Lung (tissue), 12 donors: Measurements from ENCODE around the gene GFOD1. TPM values are rescaled to one million over a fixed set of nuclear protein-coding genes. Genes with fewer than 3 reads are reported as not detected.

Experiments used
- ATAC-seq: fragments of 200-7000 bp; cut with Tn5 transposase; one replicate; pipeline ENCODE4 v1.9.1; 2020; ENCODE audit warnings: moderate number of reproducible peaks; ENCODE audit not compliant: insufficient read depth, low FRiP score
- DNase-seq, 3 donors: peaks; one replicate each; pipeline ENCODE4 v3.0.0-alpha.2; 2013 to 2017
- H3K27ac ChIP-seq, 2 donors: one replicate each; pipeline ENCODE4 v1.5.1; 2013; ENCODE audit warnings: mild to moderate bottlenecking in 2 of 2, moderate library complexity in 2 of 2, control low read depth in 1 of 2, inconsistent platforms in 1 of 2, low read depth in 1 of 2, low read length in 1 of 2
- H3K27me3 ChIP-seq, 3 donors: one replicate each; pipeline ENCODE4 v1.5.1; 2013; ENCODE audit warnings: low read length in 2 of 3; ENCODE audit not compliant: control insufficient read depth in 3 of 3, insufficient read depth in 3 of 3
- H3K36me3 ChIP-seq, 4 donors: one replicate each; pipeline ENCODE4 v1.5.1; 2013; ENCODE audit warnings: low read length in 4 of 4, mild to moderate bottlenecking in 1 of 4, moderate library complexity in 1 of 4; ENCODE audit not compliant: control insufficient read depth in 4 of 4, insufficient read depth in 4 of 4
- H3K4me1 ChIP-seq, 5 donors: one replicate each; pipeline ENCODE4 v1.5.1; 2013; ENCODE audit warnings: low read length in 5 of 5, mild to moderate bottlenecking in 2 of 5, moderate library complexity in 1 of 5; ENCODE audit not compliant: control insufficient read depth in 5 of 5, insufficient read depth in 5 of 5
- H3K4me3 ChIP-seq: one replicate; pipeline ENCODE4 v1.5.1; 2013; ENCODE audit warnings: mild to moderate bottlenecking, control low read depth, moderate library complexity
- H3K9ac ChIP-seq, 2 donors: one replicate each; pipeline ENCODE4 v1.5.1; 2013; ENCODE audit warnings: low read length in 2 of 2, control low read depth in 1 of 2; ENCODE audit not compliant: insufficient read depth in 1 of 2
- H3K9me3 ChIP-seq, 4 donors: one replicate each; pipeline ENCODE4 v1.5.1; 2013; ENCODE audit warnings: low read length in 3 of 4, mild to moderate bottlenecking in 1 of 4, moderate library complexity in 1 of 4; ENCODE audit not compliant: control insufficient read depth in 4 of 4, insufficient read depth in 3 of 4
- WGBS, 2 donors: extraction: QIAGEN DNeasy Blood & Tissue Kit; methylation state at CpG; one replicate each; pipeline ENCODE4 v1.1.7; 2013; 5-methylcytosine and 5-hydroxymethylcytosine counted together
- polyA plus RNA-seq, 2 donors: library from polyadenylated mRNA; stranded (reverse); fragments of 200-250 nt; gene quantifications; one replicate each; pipeline ENCODE4 v1.2.1, GENCODE V29; 2013
- total RNA-seq, 2 donors: library from RNA; depleted of rRNA in 1 of 2; stranded (reverse); fragments of >200 nt in 1 of 2; gene quantifications; one replicate each; pipeline ENCODE4 v1.2.1, GENCODE V29; 2014 to 2021
- TF ChIP-seq, protein P1 (sequence below): IDR thresholded peaks from 2 replicates; pipeline ENCODE4 v1.5.1; 2012; ENCODE audit warnings: mild to moderate bottlenecking; ENCODE audit errors: control extremely low read depth, extremely low read depth
- donor health status: control.
- donor health status: control.
- donor health status: Bipolar disorder and iron deficiency.
- donor health status: healthy.
- donor health status: DM: yes; HTN: yes; CAD: no.

The GFOD1 gene
- total and polyA plus RNA-seq, 4 donors: 4.0 to 22.8 (median 7.9) TPM

DNA sequence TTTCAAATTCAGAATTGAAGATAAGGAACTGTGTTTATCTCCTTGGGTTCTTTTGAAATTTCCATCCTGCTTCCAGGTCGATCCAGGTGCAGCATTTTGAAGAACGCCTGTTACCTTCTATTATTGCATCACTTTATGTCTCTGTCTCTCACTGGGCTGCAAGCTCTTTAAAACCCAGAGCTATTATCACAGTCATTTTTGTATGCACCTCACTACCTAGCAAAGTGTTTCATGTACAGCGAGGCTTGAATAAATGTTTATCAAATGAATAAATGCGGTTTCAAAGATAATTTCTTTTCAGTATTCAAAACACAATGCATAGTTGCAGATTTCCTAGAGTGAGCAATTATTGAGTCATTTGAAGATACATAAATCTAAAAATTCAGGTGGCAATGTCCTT lies 34.2 kb downstream of the GFOD1 start:
- Histone ChIP-seq H3K4me3 (no peak overlapping the region), H3K9ac (no peak overlapping the region), H3K36me3 (peaks cover 0 to 3% (median 3%) of the 10 kb centered on the region in 4 donors), H3K27ac (no peak overlapping the region), H3K9me3 (no peaks in the 10 kb centered on the region), H3K4me1 (peaks cover 0 to 32% (median 30%) of the 10 kb centered on the region in 5 donors), H3K27me3 (no peaks in the 10 kb centered on the region)
- ATAC-seq (no peak), DNase-seq (no peak)
- TF ChIP-seq, protein P1, sequence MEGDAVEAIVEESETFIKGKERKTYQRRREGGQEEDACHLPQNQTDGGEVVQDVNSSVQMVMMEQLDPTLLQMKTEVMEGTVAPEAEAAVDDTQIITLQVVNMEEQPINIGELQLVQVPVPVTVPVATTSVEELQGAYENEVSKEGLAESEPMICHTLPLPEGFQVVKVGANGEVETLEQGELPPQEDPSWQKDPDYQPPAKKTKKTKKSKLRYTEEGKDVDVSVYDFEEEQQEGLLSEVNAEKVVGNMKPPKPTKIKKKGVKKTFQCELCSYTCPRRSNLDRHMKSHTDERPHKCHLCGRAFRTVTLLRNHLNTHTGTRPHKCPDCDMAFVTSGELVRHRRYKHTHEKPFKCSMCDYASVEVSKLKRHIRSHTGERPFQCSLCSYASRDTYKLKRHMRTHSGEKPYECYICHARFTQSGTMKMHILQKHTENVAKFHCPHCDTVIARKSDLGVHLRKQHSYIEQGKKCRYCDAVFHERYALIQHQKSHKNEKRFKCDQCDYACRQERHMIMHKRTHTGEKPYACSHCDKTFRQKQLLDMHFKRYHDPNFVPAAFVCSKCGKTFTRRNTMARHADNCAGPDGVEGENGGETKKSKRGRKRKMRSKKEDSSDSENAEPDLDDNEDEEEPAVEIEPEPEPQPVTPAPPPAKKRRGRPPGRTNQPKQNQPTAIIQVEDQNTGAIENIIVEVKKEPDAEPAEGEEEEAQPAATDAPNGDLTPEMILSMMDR: no peak
- WGBS, 2 donors: 93 to 95% methylated on average over 4 of the region's 4 CpGs

DNA sequence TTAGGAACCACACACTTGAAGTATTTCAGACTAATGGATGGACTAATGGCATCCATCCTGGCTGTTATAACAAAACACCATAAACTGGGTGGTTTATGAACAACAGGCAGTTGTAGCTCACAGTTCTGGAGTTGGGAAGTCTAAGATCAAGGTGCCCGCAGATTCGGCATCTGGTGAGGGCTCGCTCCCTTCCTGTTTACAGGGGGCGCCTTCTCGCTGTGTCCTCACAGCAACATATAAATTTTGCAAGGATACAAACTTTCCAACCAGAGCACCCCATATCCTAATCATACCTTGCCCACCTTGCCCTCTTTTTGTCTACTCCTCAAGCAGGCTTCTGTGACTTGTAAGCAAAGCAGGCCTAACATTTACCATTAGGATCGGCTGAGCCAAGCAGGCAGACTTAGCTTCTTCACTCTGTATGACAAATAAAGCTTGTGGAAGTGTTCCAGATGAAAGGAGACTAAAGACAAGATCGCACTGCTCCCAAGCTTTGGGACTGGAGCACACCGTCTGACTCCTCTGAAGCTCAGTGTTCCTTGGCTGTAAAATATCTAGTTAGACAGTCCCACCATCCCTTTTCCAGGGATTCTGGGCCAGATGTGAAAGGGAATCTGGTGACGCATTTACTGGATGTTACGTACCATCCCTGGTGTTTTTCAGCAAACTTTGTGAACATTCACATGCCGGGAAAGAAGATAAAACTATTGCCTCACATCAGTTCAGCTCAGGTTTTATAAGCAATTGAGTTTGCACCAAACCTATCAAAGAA lies 34.9 kb downstream of the GFOD1 start:
- no peak for DNase-seq
- peaks cover 0 to 34% (median 30%) of the 10 kb centered on the region in 5 donors for H3K4me1 ChIP-seq
- H3K27me3 ChIP-seq: no peaks in the 10 kb centered on the region
- TF ChIP-seq, protein P1: no peak
- no peak overlapping the region for H3K27ac ChIP-seq
- no peaks in the 10 kb centered on the region for H3K9me3 ChIP-seq
- no peak for ATAC-seq
- H3K36me3 ChIP-seq: peaks cover 0 to 3% (median 3%) of the 10 kb centered on the region in 4 donors
- WGBS, 2 donors: 95 to 98% methylated on average over 11 of the region's 11 CpGs
- H3K4me3 ChIP-seq: no peak overlapping the region
- no peak overlapping the region for H3K9ac ChIP-seq

DNA sequence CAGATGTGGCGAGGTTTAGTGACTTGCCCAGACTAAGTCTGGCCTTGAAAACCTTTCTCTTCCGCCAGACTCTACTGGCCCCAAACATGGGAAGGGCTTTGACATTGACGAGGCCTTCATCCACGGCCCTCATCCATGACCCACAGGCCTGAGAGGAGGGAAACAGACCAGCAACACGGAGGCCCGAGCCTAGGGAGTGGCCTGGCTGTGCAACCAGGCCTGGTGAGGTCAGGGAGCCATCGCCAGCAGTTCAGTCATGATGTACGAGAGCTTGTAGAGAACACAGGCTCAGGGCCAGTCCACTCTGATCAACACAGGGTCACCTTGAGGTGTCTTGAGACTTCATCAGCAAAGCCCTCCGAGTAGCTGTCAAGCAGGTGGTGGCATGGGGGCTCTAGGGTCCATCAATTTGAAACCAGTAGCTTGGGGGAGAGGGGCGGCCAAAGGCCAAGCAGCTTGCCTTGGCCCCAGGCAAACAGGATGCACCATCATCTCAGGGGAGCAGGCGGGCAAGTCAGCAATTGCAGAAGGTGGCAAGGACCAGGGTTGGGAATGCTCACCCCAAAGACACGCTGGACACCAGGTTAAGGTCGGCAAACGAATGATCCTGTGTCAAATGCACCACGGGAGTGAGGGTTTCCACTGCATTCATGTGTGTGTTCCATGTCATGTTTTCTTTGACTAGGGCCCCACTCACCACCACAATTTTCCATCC lies 36.1 kb downstream of the GFOD1 start:
- 92 to 94% methylated on average over 15 of the region's 15 CpGs for WGBS, 2 donors
- Histone ChIP-seq H3K27ac (peak overlapping the region in 1 of 2 donors; percentile 55), H3K4me3 (no peak overlapping the region), H3K4me1 (peaks cover 0 to 40% (median 29%) of the 10 kb centered on the region in 5 donors), H3K9ac (no peak overlapping the region), H3K27me3 (no peaks in the 10 kb centered on the region), H3K9me3 (no peaks in the 10 kb centered on the region), H3K36me3 (peaks cover 0 to 3% (median 3%) of the 10 kb centered on the region in 4 donors)
- TF ChIP-seq, protein P1: no peak
- no peak for ATAC-seq
- DNase-seq: no peak
